Activated CD4-positive, alpha-beta T cell treated with anti-CD3 and anti-CD28 coated beads, Interleukin-2, amount 50 U/mL, for 48 hours (primary cell): ENCODE results near the gene LAMC3.
"Not testable (repeated sequence)": the region's sequence is repeated elsewhere in the genome, so short reads cannot be mapped to it uniquely, and the experiment has no call there.

ENCODE experiments used
- DNase-seq, 2 experiments: peaks; one replicate each; pipeline ENCODE4 v3.0.0-alpha.2; 2020

LAMC3 gene

GRCh38 chr9:131101207-131101964, 92.4 kb downstream of the LAMC3 start:
- DNase-seq = no peak

DNA sequence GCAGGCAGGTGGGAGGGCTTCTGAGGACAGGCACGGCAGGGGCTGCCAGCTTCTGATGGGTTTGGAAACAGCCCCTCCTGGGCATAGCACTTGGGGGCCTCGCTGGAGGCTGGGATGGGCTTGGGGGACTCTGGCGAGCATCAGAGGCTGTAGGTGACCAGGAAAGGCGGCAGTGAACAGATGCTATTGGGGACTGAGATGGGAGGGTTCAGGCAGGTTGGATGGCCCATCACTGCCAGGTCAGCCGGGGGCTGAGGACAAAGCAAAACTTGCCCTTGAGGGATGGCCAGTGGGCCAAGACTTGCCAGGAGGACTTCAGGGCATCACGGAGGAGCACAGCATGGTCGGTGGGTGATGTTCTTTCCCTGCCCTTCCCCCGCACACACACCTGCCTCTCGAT, 94.0 kb downstream of the LAMC3 start:
- no peak for DNase-seq

DNA sequence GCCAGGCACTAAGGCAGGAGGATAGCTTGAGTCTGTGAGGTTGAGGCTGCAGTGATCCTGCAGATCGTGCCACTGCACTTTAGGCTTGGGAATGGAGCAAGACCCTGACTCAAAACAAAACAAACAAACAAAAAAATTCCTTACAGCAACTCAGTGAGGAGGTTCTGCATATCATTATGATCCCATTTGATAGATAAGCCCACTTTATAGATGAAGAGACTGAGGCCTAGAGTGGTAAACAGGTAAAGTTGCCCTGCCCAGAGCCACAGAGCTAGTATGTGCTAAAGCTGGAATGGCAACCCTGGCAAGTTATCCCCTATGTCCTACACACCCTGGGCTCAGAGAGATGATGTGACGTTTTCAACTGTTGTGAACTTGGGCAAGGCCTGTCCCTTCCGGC, 94.6 kb downstream of the LAMC3 start:
- no peak for DNase-seq

DNA sequence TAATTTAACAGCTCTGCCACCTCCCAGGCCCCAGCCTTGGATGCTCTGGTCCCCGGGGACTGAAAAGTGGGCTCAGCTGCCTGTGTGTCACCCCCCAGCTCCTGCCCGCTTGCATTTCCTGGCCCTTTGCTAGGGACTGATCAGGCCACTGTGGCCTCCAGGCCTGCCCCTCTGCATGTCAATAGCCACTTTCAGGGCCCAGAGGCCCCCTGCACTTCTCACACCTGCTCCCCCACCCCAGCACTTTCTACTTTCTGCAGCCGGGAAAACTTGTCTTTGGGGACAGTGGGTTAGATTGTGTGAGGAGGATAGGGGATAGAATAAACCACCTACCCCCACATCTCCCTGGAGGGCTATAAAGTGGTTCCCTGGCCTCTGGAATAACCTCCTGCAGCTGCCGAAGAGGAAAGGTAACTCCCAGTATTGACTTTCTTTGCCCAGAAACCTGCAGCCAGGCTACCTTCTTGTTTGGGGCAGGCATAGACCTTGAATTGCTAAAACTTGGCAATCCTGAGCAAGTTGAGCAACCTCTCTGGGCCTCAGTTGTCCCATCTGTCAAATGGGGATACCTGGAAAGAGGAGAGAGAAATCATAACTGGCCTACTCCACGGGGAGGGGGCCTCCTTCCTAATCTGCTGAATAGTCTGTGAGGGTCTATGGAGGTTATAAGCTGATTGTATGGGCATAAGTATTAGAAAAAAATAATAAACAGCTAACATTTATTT, 95.2 kb downstream of the LAMC3 start:
- DNase-seq = no peak

- DNase-seq = no peak
Observed at GRCh38 chr9:131105952-131106351, 97.0 kb downstream of the LAMC3 start.

GRCh38 chr9:131107760-131108159, 98.8 kb downstream of the LAMC3 start:
- no peak for DNase-seq

DNA sequence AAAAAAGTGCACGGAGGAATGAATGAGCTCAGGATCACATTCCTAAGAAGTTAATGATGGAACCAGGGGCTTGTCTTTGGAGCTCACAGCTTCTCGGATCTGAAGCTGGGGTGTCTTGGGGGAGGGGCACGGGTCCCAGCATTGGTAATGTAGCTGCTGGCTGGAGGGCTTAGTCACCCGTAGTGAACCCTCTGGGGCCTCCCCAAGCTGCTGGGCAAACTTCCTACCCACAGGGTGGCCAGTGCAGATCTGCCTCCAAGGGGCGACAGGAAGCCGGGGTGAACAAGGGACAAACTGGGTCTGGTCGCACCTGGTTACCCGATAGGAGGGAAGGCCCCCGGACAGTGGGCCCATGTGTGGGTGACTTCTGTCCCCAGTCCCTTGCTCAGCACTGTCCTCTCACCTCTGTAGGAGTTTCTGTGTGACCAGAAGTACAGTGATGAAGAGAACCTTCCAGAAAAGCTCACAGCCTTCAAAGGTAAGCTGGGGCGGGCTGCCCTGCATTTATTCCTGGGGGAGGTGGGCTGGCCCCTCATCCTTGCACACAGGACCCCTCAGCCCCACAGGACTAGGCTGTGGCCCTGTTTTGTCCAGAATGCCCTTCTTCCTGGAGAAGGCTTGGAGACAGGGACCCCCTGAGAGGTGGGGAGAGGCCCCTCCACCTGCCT, 102.3 kb downstream of the LAMC3 start:
- no peak for DNase-seq

DNA sequence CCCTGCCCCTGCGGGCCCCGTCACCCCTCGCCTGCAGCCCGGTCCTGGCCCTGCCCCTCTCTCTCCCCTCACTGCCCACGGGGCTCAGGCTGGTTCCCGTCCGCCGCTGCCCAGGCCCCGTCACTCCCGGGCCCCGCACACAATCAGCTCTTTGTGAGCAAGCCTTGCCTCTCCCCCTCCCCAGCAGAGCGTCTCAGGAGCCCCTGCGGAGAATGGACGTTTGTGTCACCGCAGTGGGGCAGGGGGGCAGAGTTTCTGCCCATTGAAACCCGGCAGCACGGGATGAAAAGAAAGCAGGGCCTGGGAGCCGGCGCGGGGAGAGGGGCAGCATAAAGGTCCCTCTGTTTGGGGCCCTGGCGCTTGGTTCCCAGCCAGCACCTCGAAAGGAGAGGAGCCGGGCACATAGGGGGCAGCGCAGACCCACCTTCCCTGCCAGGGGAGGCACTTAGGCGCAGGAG, 102.9 kb downstream of the LAMC3 start:
- no peak for DNase-seq

GRCh38 chr9:131112374-131113154, 103.6 kb downstream of the LAMC3 start:
- no peak for DNase-seq

DNA sequence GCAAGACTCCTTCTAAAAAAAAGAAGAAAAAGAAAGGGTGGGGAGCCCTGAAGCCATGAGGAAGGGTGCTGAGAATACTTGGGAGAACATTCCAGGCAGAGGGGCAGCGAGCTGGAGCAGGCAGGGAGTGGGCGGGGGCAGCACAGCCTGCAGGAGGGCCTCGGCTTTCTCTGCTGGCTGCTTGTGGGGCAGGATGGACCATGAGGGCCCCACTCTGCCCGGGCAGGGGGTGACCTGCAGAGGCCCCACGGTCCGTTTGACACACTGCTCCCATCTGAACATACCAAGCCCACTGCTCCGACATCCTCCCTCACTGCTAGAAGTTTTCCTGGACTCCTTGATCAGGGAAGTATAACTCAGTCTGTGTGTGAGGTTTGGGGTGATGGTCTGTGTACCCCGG, 104.7 kb downstream of the LAMC3 start:
- no peak for DNase-seq

- no peak for DNase-seq
Observed at GRCh38 chr9:131114084-131114535, 105.1 kb downstream of the LAMC3 start.

DNA sequence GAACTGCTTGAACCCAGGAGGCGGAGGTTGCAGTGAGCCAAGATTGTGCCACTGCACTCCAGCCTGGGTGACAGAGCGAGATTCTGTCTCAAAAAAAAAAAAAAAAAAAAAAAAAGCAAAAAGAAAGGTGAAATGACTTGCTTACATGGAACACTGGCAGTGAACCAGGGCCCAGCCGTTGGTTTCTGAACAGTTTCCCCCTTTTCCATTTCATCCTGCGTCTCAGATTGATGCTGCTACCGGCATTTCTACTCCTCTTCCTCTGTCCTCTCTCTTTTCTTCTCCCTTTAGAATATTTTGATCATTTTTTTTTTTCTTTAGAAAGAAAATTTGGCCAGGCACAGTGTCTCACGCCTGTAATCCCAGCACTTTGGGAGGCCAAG, 106.4 kb downstream of the LAMC3 start:
- not testable (repeated sequence) for DNase-seq

DNA sequence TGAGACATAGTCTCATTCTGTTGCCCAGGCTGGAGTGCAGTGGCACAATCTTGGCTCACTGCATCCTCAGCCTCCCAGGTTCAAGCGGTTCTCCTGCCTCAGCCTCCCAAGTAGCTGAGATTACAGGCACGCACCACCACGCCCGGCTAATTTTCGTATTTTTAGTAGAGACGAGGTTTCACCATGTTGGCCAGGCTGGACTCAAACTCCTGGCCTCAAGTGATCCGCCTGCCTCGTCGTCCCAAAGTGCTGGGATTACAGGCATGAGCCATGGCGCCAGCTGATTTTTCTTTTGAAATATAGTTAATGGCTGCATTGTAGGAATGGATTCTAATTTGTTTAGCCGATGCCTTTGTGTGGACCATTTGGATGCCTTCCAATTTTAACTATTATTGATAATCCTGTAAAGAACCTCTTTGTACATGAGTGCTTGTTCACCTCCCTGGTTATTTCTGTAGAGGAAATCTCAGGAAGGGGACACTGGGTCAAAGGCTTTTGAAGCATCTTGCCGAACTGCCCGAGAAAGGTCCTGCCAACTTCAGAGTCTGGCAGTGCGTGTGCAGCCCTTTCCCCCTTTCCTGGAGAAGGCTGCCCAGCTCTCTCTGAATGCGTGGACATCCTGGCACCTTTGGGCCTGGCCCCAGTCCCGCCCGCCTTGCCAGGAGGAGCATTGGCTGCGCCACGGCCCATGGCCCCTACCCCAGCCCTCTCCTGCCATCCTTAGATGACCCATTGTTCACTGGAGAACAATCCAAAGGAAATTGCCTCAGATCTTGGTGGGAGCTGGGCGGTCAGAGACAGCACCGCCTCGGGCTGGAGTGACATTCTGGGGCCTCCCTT, 107.5 kb downstream of the LAMC3 start:
- DNase-seq = no peak

DNA sequence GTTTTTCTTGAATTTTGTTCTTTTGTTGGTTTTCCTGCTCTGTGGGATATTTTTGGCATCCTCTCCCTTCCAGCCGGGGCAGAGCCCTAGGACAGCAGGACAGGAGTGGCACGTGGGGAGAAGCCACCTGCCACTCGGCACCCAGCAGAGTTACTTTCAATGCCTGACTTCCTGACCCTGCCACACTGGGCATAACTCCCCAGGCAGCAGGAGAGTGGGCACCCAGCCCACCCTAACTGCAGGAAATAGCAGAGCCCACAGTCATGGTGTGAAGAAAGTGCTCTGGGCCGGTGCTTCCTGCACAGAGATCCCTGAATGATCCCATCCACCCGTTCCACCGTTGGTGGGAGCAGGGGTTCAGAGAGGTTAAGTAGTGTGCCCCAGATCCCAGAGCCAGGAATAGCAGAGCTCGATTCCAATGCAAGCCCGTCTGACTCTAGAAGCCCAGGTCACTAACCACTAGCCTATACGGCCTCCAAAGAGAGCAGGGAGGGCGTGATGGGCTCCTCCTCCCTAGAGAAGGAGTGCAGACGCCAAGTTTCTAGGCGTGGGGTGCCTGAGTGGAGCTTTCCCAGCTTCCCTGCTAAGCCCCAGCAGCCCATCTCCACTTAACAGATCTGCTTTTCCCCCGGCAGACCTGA, 108.3 kb downstream of the LAMC3 start:
- DNase-seq = no peak

DNA sequence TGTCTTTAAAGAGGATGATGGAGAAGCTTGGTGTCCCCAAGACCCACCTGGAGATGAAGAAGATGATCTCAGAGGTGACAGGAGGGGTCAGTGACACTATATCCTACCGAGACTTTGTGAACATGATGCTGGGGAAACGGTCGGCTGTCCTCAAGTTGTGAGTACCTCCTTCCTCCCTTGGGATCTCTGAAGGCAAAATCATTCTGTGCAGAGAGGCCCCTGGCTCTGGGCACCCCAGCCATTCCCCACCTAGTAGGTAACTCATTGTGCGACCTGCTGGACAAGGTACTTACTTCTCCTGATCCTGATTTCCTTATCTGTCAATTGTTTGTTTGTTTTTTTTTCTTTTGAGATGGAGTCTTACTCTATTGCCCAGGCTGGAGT, 108.8 kb downstream of the LAMC3 start:
- no peak for DNase-seq

DNA sequence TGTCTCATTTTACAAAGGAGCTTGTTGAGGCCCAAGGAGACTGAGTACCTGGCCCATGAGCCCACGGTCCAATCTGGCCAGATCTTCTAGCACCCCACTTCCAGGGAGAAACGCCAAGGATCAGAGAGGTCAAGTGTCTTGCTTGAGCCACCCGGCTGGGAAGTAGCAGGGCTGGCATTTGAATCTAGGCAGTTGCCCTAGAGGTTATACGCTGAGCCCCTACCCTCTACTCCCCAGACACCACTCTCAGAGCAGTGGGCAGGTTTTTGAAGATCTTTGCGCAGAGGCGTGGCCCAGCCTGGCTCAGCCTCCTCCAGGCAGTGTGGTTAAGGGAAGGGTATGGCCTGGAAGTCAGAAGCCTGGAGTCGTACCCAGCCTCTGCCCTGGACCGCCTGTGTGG, 110.6 kb downstream of the LAMC3 start:
- no peak for DNase-seq

- DNase-seq = no peak
Observed at GRCh38 chr9:131120620-131121228, 111.8 kb downstream of the LAMC3 start.

DNA sequence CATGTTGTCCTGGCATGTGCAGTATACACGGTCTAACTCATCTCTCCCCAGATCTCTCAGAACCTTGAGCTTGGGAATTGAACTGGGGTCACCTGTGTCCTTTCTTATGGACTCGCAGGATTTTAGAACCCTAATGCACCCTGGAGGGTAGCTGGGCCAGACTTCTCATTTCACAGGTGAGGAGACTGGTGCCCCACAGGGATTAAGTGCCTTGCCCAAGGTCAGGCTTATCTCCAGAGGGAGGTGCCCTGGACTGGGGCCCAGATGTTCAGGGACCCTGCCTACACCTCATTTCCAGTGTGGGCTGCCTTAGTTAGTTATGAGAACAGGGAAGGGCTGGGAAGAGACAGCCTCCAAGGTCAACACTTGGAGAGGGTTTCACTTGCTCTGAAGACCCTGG, 112.4 kb downstream of the LAMC3 start:
- DNase-seq = no peak

DNA sequence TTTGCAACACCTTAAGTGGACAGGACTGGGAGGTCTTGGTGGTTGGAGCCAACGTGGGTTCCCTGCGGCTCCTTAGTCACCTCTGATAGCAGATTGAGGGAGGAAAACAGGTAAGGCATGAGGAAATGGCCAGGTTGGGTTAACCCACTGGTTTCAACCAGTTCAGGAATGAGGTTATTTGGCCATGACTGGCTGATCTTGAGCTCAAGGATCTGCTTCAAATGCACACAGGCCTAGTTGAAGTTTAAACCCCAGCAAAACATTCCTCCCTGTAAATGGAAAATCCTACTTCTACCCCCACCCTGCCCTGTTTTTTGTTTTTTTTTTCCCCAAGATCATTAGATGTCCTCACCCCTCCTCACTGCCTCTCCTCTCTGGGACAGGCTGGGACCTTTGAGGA, 113.2 kb downstream of the LAMC3 start:
- DNase-seq = no peak

DNA sequence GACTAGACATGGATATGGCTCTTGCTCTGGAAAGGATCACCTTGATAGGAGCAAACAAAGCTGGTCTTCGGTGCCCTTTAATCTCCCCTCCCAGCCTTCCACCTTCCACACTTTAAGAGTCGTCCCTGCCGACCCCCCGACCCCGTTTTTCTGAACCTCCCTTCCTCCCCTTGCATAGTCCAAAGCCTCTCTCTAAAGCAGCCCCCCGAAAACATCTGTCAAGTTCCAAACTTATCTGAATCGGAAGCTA, 116.0 kb downstream of the LAMC3 start:
- DNase-seq = no peak

DNA sequence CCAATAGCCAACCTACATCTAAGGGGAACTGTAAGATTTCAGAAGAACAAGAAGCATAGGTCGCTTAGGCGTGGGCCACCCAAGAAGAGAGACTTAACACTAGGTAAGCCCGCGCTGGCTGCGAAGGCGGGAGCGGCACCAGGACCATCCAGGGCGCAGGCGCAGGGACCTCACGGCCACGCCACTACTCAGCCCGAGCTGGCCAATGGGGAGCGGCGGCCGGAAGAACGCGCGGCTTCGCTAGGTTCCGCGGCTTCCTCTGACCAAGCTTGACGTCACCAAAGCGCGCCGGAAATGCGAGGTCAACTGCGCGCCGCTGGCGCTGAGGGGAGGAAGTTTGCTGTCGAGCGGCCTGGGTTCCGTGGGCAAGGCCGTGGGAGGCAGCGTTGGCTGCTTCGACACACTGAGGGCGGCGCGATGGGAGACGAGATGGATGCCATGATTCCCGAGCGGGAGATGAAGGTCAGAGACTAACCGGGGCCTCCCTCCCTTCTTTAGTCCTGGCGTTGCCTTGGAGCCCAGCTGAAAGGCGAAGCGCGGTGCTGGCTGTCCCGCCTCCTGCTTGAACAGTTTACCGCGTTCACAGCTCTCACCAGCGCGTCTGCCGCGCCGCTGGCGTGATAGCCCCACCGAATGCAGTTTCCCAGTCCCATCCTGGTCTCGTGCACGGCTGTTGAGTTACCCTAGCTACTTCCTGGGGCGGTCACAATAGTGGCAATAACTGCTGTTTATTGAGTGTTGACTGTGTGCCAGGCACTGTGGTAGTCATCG, 116.5 kb downstream of the LAMC3 start, which contains the start of gene NUP214:
NUP214 (plus strand) TSS at position 299 of the 771 bp plus-strand sequence; CDS start at position 418, 119 bp downstream.
- DNase-seq = peak; percentile 100
